Iris pigment epithelial cell (primary cell): ENCODE measurements around the gene PINLYP.

Experiments used
- DNase-seq: peaks from one replicate; pipeline ENCODE4 v3.0.0-alpha.2; 2011; ENCODE audit warnings: low read depth

Gene PINLYP

DNA sequence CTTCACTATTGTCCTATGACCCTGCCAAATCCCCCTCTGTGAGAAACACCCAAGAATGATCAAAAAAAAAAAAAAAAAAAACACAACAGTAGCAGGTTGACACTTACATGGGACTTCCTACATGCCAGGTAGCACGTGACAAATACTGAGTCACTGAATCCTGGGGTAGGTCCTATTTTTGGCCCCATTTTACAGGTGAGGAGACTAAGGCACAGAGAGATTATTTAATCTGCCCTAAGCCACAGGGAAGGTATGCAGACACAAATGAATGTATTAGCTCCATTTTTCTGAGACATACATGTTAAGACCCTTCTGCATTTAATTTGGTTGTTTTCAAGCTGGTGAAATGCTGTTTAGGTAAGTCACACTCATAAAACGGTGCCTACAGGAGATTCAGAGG is 26.9 kb upstream of the PINLYP start:
- DNase-seq, result no peak

DNA sequence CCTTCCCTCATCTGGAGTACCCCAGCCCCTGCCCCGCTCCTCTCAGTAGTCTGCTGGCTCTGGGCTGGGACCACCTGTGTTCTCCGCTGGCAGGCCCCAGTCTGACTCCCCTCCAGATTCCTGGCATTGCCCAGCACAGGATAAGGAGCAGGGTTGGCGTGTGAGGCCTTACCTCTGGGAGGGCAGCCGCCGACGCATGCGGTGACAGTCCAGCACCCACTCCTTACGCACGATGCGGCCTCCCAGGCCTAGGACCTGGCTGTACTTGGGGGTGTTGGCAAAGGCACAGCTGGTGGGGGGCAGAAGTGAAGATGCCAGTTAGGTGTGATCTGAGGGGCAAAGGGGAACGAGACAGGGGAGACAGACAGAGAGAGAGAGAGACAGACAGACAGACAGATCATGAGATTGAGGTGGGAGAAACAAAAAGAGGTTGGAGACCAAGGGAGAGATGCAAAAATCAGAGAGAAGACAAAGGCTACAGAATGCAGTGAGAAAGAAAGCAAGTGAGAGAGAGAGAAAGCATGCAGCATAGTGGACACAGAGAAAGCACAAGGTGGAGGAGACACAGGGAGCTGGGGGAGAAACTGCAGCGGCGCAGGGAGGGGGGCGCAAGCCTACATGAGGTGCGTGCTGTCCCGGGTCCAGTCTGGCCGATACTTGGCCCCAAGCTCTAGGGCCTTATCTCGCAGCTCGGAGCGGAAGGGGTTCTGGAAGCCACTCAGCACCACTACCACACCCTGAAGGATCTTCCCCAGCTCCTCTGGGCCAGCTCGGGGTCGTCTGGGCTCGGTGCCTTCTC is 24.0 kb upstream of the PINLYP start:
- no peak for DNase-seq

DNA sequence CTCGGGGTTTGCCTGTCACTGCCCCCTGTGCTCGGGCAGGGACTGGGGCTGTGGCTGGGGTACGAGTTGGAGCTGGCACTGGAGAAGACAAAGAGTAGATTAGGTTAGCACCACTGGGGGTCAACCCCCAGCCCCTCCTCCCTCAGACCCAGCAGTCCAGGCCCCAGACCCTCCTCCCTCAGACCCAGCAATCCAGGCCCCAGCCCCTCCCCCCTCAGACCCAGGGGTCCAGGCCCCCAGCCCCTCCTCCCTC is 23.5 kb upstream of the PINLYP start:
- no peak for DNase-seq

DNA sequence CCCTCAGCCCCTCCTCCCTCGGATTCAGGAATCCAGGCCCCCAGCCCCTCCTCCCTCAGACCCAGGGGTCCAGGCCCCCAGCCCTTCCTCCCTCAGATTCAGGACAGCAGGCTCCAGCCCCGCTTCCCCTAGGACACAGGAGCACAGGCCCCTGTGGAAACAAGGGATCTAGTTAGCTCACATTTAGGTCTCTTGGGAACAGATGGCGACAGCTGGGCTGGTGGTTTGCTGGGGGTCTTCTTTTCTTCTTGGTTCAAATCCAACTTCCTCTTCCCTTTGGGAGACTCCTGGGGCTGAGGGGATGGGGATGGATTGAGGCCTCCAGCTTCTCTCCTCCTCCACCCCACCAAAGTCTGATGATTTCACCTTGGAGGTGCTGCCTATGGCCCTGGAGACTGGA is 23.0 kb upstream of the PINLYP start:
- DNase-seq, result no peak

DNA sequence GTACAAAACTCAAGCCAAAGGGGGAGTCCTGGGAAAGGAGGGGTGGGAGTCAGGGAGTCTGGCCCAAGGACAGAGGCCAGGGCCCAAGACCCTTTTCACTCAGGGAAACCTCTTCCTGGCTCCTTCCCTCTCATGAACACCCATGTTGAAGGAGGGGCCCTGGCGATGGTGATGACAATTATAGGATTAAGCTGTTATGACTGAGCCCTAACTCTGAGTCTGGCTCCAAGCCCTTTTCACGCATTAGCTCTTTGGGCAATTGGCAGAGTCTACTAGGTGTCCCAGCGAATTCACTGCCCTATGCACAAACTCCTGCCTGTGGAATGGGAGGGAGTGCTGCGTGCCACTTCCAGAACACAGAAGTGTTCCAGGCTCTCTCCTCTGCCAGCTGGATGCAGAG is 21.9 kb upstream of the PINLYP start:
- no peak for DNase-seq

DNA sequence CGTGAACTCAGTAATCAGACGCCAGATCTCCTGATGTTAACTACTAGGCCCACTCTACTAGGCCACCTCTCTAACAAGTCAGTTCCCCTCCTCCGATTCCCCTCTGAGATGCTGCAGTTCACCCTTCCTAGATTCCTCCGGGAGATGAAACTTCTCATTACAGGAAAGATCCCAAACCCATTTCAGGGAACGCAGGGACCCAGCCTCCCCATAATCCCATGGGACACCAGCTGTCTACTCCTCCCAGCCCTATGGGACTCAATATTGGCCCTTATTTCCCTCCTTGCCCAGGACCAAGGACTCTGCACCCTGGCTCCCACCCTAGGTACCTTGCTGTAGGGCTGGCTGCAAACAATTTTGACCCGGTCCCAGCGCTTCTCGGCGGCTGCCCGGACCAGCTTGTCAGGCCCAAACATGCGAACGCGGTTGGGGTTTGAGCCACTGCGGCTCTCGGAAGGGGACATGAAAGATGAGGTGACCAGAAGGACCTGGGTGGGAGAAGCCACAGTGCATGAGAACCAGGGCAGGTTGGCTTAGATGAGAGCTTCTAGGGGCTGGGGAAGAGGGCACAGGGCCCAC is 21.2 kb upstream of the PINLYP start:
- DNase-seq, result no peak

DNA sequence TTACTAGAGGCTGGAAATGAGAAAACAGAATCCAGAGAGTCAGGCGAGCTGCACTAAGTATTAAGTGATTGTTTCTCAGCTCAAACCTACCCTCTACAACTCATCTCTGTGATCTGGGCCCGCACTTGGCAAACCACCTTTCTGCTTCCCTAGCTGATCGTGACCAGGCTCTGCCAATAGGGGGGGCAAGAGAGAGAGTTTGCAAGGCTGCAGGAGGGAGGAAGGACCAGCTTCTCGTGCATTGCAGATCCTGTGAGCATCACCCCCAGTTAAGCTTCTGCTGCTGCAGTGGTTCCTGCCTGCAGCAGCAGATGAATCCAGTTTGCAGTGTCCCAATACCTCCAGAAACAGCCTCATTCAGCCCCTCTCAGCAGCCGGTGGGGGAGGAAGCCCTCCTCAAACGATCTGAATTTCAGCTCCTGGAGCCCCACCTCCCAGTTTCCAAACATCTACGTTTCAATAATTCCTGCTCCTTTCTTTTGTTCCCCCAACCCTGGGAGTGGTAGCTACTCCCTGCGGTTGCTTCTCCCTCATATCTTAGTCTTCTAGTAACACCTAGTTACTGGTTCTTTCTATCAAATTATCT is 20.3 kb upstream of the PINLYP start:
- DNase-seq, result peak; percentile 71

DNA sequence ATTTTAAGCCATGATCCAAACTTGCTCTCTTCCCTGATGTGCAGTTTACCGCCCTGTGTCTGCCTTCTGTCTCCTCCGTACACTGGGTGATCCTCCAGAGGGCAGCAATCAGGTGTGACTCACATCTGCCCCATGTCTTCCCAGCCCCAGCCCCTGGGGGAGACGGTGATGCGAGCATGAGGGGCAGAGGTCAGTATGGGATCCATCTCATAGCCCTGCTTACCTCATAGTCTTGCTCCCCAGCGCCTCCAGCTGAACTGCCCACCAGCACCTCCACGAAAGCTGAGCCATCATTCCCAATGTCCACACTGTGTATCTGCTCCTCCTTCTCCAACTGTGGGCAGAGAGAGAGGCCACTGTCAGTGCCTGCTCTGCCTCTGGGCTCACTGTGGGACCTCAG is 14.9 kb upstream of the PINLYP start:
- DNase-seq, result peak; percentile 43

DNA sequence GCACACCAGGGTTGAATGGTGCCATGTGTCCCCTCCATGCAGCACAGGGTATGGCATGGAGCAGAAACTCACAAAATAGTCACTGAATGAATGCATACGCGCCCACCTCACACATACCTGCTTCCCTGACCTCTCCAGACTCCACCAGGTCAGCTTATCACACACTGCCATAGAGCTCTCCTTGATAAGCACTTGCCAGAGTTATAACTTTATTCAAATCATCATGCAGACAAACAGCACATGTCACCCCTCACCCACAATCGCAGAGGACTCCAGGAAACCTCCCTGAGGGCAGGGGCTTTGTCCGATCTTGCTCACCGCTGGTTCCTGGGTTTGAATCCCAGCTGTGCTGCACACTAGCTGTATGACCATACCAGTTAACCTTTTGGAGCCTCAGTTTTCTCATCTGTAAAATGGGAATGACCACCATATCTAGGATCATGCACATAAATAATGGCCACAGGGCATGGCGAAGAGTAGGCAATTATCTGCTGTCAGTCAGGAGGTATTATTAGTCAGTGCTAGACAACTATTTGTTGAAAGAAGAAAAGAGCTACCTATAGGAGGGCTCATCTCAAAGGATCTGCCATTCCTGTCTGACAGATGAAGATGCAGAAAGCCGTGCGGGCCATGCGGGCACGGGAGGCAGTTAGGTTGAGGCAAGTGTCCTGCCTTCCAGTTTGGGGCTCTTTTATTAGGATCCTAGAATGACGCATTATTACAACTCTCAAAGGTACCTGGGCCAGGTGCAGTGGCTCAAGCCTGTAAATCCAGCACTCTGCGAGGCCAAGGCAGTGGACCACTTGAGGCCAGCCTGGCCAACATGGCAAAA is 14.2 kb upstream of the PINLYP start:
- DNase-seq, result no peak

DNA sequence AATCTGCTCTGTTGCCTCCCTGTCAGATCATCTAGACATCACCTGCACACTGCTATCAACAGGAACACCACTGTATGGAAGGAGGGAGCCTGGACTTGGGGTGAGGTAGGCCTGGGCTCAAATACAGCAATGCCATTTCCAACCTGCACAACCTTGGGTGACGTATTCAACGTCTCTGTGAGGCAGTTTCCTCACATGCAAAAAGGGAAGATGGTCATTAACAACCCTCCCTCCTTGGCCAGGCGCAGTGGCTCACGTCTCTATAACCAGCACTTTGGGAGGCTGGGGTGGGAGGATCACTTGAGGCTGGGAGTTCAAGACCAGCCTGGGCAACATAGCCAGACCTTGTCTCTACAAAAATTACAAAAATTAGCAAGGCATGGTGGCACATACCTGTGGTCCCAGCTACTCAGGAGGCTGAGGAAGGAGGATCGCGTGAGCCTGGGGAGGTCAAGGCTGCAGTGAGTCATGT is 13.3 kb upstream of the PINLYP start:
- no peak for DNase-seq

DNA sequence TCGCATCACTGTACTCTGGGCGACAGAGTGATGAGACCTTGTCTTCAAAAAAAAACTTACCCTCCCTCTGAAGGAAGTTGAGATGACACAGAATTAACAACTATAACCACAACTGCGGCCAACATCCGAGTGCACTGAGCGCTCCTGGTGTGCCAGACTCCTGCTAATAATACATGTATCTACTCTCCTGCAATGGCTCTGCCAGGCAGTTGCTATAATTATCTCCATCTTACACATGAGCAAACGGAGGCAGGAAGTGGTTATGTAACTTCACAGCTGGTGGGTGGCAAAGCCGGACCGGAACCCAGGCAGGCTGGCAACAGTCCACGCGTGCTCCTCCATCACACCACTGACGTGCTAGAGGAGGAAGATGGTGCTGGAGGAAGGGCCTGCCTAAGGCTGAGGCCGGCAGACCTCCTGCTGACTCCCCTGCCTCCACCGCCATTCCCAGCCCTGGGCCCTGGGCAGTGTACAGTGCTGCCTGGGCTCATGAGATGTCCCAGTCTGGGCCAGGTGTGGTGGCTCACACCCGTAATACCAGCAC is 12.8 kb upstream of the PINLYP start:
- DNase-seq, result peak; percentile 85

DNA sequence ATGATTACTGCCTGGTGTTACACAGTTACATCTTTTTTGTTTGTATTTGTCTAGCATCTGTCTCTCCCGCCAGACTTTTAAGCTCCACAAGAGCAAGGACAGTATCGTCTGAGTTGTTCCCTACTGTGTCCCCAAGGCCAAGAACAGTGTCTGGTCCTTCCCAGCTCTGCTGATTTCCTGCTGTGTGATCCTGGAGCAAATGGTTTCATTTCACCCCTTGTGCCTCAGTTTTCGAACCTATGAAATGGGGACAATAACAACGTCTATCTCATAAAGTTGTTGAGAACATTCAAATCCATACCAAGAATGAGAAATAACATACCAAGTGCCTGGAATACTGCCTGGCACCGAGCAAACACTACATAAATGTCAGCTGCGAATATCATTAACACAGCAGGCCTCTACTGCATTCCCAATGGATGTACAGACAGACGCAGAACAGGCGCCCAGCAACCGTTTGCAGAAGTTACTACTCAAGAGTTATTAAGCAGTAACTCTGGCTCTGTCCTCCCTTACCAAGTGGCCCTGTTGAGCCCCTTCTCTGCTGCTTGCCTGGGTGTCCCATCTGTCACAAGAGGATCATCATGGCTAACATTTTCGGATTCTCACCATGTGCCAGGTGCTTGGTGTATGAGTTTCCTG is 11.7 kb upstream of the PINLYP start:
- no peak for DNase-seq

DNA sequence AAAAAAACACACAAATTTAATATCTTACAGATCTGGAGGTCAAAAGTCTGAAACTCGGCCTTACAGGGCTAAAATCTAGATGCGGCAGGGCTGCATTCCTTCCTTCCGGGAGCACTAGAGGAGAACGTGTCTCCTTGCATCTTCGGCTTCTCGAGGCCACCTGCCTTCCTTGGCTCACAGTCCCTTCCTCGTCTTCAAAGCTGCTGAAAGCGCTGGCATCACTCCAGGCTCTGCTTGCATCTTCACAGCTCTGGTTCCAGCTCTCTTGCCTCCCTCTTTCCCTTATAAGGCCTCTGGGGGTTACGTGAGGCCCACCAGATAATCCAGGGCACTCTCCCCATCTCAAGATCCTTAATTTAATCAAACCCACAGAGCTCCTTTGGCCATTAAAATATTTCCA is 10.8 kb upstream of the PINLYP start:
- DNase-seq, result no peak

DNA sequence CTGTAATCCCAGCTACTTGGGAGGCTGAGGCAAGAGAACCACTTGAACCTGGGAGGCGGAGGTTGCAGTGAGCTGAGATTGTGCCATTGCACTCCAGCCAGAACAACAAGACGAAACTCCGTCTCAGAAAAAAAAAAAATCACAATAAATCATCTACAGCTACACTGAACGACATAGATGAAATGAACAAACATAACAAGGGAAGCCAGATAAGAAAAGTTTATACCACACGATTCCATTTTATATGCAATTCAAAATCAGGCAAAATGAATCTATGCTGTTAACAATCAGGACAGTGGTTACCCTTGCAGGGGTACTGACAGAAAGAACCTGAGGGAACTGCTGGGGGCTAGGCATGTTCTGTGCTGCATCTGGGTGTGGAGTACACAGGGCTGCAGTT is 5.9 kb upstream of the PINLYP start:
- no peak for DNase-seq

DNA sequence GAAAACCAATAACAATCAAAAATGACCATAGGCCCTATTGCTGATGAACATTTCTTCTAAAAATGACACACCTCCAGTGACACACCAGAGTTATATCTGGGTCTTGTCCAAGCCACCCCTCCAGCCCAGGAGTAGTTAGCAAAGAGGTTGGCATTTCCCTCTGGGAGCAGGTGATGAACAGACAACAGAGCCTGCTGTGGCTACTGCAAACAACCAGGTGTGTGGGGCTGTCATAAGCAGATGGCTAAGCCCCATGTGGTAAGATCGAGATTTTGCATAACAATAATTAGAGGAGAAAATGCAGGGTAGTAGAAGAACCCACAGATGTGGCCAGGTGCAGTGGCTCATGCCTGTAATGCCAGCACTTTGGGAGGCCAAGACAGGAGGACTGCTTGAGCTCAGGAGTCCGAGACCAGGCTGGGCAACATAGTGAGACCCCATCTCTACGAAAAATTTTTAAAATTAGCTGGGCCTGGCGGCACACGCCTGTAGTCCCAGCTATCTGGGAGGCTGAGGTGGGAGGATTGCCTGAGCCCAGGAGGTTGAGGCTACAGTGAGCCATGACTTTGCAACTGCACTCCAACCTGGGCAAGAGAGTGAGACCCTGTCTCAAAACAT is 5.3 kb upstream of the PINLYP start:
- no peak for DNase-seq

DNA sequence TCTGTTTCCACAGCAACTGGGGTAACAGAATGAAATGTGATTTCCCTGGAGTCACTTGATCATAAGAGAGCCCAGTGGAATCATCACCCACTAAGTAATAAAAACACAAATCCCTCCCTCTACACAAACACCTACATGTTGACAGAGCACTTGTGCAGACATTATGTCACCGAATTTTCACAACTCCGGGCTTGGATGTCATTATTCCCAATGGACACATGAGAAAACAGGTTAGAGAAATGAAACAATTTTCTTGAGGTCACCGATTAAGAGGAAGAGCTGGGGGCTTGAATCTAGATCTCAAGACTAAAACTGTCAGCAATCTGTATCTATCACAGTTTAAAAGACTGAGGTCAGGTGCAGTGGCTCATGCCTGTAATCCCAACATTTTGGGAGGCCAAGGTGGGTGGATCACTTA is 3.4 kb upstream of the PINLYP start:
- DNase-seq, result no peak

DNA sequence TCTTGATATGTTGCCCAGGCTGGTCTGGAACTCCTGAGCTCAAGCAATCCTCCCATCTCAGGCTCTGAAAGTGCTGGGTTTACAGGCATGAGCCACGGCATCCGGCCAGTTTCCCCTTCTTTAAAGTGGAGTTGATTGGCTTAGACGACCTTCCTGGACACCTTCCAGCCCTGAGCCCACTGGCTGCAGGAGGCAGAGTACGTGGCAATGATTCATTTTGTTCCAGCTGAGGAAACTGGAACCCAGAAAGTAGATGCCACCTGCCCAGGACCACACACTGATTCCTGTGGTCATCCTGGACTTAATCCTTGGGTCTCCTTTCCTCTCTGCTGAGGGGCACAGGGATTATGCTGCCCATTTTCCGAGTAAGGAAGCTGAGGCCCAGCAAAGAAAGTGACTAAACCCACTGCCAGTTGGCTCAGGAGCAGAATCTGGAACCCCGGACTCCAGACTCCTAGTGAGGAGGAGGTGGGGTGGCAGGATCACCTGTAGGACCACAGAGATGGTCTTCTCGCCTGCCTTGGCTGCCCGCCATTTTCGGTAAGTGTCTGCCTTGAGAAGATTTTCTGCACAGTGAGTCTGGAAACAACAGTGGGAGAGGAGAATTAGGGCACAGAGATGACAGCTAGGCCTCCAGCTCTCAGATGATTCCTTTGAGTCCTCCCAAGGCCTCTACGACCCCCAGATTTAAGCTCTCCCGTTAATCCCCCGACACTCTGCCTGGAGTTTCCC is 1.0 kb upstream of the PINLYP start:
- DNase-seq, result peak; percentile 76

DNA sequence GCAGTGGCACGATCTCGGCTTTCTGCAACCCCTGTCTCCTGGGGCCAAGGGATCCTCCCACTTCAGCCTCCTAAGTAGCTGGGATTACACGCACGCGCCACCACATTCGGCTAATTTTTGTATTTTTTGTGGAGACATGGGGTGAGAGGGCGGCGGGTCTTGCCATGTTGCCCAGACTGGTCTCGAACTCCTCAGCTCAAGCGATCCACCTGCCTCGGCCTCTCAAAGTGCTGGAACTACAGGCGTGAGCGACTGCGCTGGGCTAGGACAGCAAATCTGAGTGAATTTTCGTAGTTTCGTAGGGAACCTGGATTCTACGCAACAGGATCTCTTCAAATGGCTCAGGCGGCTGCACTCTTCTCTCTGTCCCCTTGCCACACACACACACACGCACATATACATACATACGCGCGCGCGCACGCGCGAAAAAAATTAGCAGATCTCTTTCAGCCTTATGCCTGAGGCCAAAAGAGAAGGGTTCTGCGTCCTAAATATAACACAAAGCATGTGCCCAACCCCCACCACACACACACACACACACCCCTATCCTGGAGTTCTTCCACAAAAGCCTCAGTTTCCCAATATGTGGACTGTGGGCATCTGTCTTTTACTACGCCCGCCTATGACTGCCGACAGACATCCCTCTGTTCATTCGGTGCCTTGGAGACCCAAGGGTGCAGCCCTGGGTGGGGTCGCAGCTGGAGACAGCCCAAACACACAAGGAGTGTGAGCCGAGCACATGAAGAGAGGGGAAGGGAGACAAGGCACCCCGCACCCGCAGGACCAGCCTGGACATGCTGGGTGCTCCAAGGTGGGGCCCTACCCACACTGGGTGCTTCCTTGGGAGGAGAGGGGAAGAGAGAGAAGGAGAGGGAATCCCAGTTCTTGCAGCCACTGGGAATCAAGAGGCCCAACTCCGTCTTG is 616 bp downstream of the PINLYP start:
- no peak for DNase-seq

DNA sequence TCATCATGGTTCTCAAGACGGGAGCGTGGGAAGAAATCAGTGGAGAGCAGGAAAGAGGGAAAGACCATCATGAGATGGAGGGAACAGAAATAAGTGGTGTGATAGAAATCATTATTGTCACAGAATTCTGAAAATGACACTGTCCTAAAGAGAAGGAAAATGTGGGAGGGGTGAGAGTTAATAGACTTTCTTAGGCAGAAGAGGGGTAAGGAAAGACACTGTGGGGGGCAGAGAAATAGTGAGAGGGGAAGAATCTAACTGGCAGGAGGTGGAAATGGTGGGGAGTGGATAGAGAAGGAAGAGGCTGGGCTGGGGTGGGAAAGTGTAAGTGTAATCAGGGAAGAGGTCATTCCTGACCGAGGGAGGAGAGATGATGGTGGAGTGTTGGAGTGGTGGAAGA is 3.2 kb downstream of the PINLYP start:
- no peak for DNase-seq

DNA sequence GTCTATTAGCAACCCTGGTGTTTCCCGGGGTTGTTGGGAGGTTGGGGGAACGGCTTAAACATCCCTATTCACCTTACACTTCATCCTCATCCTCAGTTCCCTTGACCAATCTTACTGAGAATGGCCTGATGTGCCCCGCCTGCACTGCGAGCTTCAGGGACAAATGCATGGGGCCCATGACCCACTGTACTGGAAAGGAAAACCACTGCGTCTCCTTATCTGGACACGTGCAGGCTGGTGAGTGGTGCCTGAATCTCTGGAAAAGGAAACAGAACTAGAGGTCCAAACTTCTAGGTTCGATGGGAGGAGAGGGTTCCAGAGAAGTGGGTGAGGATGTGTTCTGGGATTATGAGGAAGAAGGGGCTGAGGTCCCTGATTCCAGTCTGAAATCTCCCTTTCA is 5.9 kb downstream of the PINLYP start:
- no peak for DNase-seq
